Uterus (tissue), 4 donors: ENCODE measurements around the gene PXK. TPM values are rescaled to one million over a fixed set of nuclear protein-coding genes. Genes with fewer than 3 reads are reported as not detected.
A peak's percentile ranks its signal among the peaks of the same experiment; 100 is the strongest.
"Not testable (repeated sequence)": the region's sequence is repeated elsewhere in the genome, so short reads cannot be mapped to it uniquely, and the experiment has no call there.

Experiments used
- DNase-seq, 2 donors: peaks; one replicate each; pipeline ENCODE4 v3.0.0-alpha.2; 2019 to 2020
- H3K27ac ChIP-seq, 2 donors: fragments of 200-600 bp; sonication (generic); 1 replicate in 1 of 2; 2 replicates in 1 of 2; pipeline ENCODE4 v1.5.1; 2016 to 2018
- H3K27me3 ChIP-seq, 2 donors: fragments of 200-600 bp; sonication (generic); one replicate each; pipeline ENCODE4 v1.5.1; 2018 to 2019; ENCODE audit warnings: control low read depth in 1 of 2
- H3K36me3 ChIP-seq, 2 donors: fragments of 200-600 bp; sonication (generic); one replicate each; pipeline ENCODE4 v1.5.1; 2019; ENCODE audit warnings: control low read depth in 1 of 2
- H3K4me1 ChIP-seq, 2 donors: fragments of 200-600 bp; sonication (generic); one replicate each; pipeline ENCODE4 v1.5.1; 2018 to 2019; ENCODE audit warnings: control low read depth in 1 of 2
- H3K4me3 ChIP-seq, 2 donors: fragments of 200-600 bp; sonication (generic); 1 replicate in 1 of 2; 2 replicates in 1 of 2; pipeline ENCODE4 v1.5.1; 2018 to 2019; ENCODE audit warnings: mild to moderate bottlenecking in 1 of 2
- H3K9me3 ChIP-seq, 2 donors: fragments of 200-600 bp; sonication (generic); one replicate each; pipeline ENCODE4 v1.5.1; 2019; ENCODE audit warnings: control low read depth in 1 of 2
- CTCF ChIP-seq, 4 experiments: fragments of 200-600 bp in 2 of 4; fragments of 450-650 bp in 2 of 4; sonication (generic) in 2 of 4; IDR thresholded peaks; one replicate each; pipeline ENCODE4 v1.5.1; 2016 to 2019; ENCODE audit warnings: antibody characterized with exemption in 4 of 4, mild to moderate bottlenecking in 2 of 4, moderate library complexity in 1 of 4
- POLR2A ChIP-seq, 2 donors: fragments of 450-650 bp; IDR thresholded peaks; one replicate each; pipeline ENCODE4 v1.6.1; 2016; ENCODE audit warnings: antibody characterized with exemption in 2 of 2, mild to moderate bottlenecking in 1 of 2, moderate library complexity in 1 of 2
- intact Hi-C: fragments of 100-400 bp; cut with DNase I; formaldehyde crosslinking; loops from one replicate; pipeline ENCODE4 v1.15.1; 2023; ENCODE audit warnings: low total_unique reads
- total RNA-seq, 4 donors: library from RNA; depleted of rRNA in 3 of 4; stranded (reverse); fragments of >200 nt in 3 of 4; gene quantifications; one replicate each; pipeline versions ENCODE4 v1.1.0 to v1.2.4, GENCODE V29; 2014 to 2023
- donor health status: DM: yes; HTN: yes; CAD: no.

Gene PXK
- total RNA-seq: 10 to 100 TPM; 15.1 to 50.5 (median 41.1) TPM

- Histone ChIP-seq H3K4me3 (peak within 1 kb of the TSS; percentile 61 to 96), H3K4me1 (peaks cover 0 to 8% of the 10 kb centered on the region in 2 donors), H3K27ac (peak within 1 kb of the TSS; percentile 58 to 85), H3K9me3 (no peaks in the 10 kb centered on the region), H3K36me3 (no peaks in the 10 kb centered on the region), H3K27me3 (no peaks in the 10 kb centered on the region)
- peak in 3 of 4 experiments; percentile 13 to 59 (median 55) for TF ChIP-seq CTCF (IDR thresholded peaks at IDR 0.05)
- peak; percentile 32 to 77 for TF ChIP-seq POLR2A (IDR thresholded peaks at IDR 0.05)
- DNase-seq: peak; percentile 74 to 84
- intact Hi-C loops: loop anchor here (5.0 kb wide), 1 partner anchor 160 kb away; the partner anchor contains the start of gene KCTD6
Observed at GRCh38 chr3:58332575-58333188, at the start of gene PXK. PXK (plus strand) TSS chr3:58332892; CDS start chr3:58332989, 97 bp downstream.

GRCh38 chr3:58285334-58285733 is 47.4 kb upstream of the PXK start:
- Histone ChIP-seq H3K9me3 (no peaks in the 10 kb centered on the region), H3K27ac (no peak overlapping the region), H3K4me3 (no peak overlapping the region), H3K27me3 (no peaks in the 10 kb centered on the region), H3K36me3 (no peaks in the 10 kb centered on the region), H3K4me1 (no peaks in the 10 kb centered on the region)
- no peak for DNase-seq
- TF ChIP-seq CTCF (IDR thresholded peaks at IDR 0.05) (no peak), POLR2A (IDR thresholded peaks at IDR 0.05) (no peak)
- intact Hi-C loops: no loop called here

- Histone ChIP-seq H3K4me3 (no peak overlapping the region), H3K4me1 (no peaks in the 10 kb centered on the region), H3K36me3 (no peaks in the 10 kb centered on the region), H3K9me3 (no peaks in the 10 kb centered on the region), H3K27me3 (no peaks in the 10 kb centered on the region), H3K27ac (no peak overlapping the region)
- TF ChIP-seq POLR2A (IDR thresholded peaks at IDR 0.05) (no peak), CTCF (IDR thresholded peaks at IDR 0.05) (no peak)
- intact Hi-C loops: no loop called here
- no peak for DNase-seq
Observed at GRCh38 chr3:58287354-58287753, 45.3 kb upstream of the PXK start.

- intact Hi-C loops: no loop called here
- Histone ChIP-seq H3K27me3 (no peaks in the 10 kb centered on the region), H3K9me3 (no peaks in the 10 kb centered on the region), H3K4me3 (no peak overlapping the region), H3K4me1 (no peaks in the 10 kb centered on the region), H3K27ac (no peak overlapping the region), H3K36me3 (no peaks in the 10 kb centered on the region)
- TF ChIP-seq CTCF (IDR thresholded peaks at IDR 0.05) (no peak), POLR2A (IDR thresholded peaks at IDR 0.05) (no peak)
- no peak for DNase-seq
Observed at GRCh38 chr3:58288011-58288728, 44.5 kb upstream of the PXK start.

GRCh38 chr3:58288964-58289613 is 43.6 kb upstream of the PXK start:
- H3K36me3 ChIP-seq, intact Hi-C loops, H3K27me3 ChIP-seq, H3K9me3 ChIP-seq, DNase-seq, H3K4me1 ChIP-seq, H3K4me3 ChIP-seq, H3K27ac ChIP-seq: not testable (repeated sequence)

- H3K4me1 ChIP-seq, H3K27ac ChIP-seq, H3K4me3 ChIP-seq, H3K27me3 ChIP-seq, H3K9me3 ChIP-seq, intact Hi-C loops, DNase-seq, H3K36me3 ChIP-seq: not testable (repeated sequence)
Observed at GRCh38 chr3:58290446-58290845, 42.2 kb upstream of the PXK start.
